Measurements from ENCODE around the gene CNN2. TPM values are rescaled to one million over a fixed set of nuclear protein-coding genes. Genes with fewer than 3 reads are reported as not detected.
A peak's percentile ranks its signal among the peaks of the same experiment; 100 is the strongest.

CNN2 gene
- total RNA-seq (2012; rRNA removed), result 63.9 and 119 TPM in 2 replicates

DNA sequence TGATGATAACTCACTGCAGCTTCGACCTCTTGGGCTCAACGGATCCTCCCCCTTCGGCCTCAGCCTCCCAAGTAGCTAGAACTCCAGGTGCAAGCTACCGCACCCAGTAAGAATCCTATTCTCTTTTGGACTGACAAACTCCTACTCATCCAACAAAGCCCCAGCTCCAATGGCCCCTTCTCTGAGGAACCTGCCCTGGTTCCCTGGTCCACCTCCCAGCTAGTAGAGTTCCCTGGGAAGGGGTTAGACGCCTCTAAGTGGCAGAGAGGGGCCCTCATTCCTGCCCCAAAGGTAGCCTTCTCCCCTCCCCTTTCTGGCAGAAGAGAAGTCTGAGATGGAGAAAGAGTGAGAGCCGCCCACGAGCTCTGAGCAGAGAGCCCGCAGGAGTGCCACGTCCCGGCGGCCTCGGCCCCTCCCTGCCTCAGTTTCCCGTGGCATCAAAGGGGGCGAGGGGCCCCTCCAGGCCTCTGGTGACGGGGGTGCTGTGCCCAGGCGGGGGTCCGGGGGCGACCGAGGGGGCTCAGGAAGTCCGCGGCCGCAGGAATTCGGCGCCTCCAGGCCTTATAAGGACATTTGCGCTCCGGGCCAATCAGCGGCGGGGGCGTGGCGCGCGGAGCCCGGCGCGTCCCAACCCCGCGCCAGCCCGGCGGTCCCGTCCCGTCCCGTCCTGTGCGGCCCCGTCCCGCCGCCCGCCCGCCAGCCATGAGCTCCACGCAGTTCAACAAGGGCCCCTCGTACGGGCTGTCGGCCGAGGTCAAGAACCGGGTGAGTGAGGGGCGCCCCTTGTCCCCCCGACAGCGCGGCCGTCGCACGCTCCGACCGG, at the start of gene CNN2:
TSS of gene CNN2 (plus strand) at position 649 of the 823 bp plus-strand sequence. CDS start at position 703, 54 bp downstream.
- H3K4me2 ChIP-seq (ENCODE audit: low read length), result peak within 1 kb of the TSS; percentile 98
- H3K4me3 ChIP-seq (ENCODE audit: low read length), result peak within 1 kb of the TSS; percentile 100
- peak within 1 kb of the TSS; percentile 95 for H3K9ac ChIP-seq (ENCODE audit: low read depth, low read length)
- H3K36me3 ChIP-seq (ENCODE audit: insufficient read depth, low read length), result peaks cover 13% of the 10 kb centered on the region
- peaks cover 15% of the 10 kb centered on the region for H3K4me1 ChIP-seq (ENCODE audit: control insufficient read depth, insufficient read depth, low read length)
- H3K27me3 ChIP-seq (ENCODE audit: control insufficient read depth, insufficient read depth, low read length), result no peaks in the 10 kb centered on the region
- H3K9me3 ChIP-seq (replicated peaks; ENCODE audit: low read length), result no peaks in the 10 kb centered on the region

DNA sequence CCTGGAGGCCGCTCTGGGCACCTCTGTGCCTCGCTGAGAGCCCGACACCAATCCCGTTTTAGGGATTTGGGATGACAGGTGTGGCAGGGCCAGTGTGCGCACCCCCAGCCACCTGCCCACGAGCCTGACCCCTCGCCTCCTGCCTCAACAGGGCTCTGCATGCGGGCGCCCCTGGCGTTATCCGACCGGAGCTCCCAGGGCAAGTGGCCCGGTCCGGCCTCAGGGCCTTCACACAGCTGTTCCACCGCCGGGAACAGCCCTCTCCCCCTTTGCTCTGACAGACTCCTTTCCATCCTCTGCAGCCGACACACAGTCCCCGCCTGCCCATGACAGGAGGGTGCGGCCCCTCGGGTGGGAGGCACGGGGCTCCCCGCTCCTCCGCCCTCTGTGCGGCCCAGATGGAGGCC, 49.3 kb upstream of the CNN2 start:
- no peak overlapping the region for H3K4me3 ChIP-seq (ENCODE audit: low read length)
- H3K4me2 ChIP-seq (ENCODE audit: low read length), result no peak overlapping the region
- H3K36me3 ChIP-seq (ENCODE audit: insufficient read depth, low read length), result peaks cover 3% of the 10 kb centered on the region
- no peaks in the 10 kb centered on the region for H3K27me3 ChIP-seq (ENCODE audit: control insufficient read depth, insufficient read depth, low read length)
- no peaks in the 10 kb centered on the region for H3K9me3 ChIP-seq (replicated peaks; ENCODE audit: low read length)
- H3K4me1 ChIP-seq (ENCODE audit: control insufficient read depth, insufficient read depth, low read length), result peaks cover 5% of the 10 kb centered on the region
- H3K9ac ChIP-seq (ENCODE audit: low read depth, low read length), result no peak overlapping the region

DNA sequence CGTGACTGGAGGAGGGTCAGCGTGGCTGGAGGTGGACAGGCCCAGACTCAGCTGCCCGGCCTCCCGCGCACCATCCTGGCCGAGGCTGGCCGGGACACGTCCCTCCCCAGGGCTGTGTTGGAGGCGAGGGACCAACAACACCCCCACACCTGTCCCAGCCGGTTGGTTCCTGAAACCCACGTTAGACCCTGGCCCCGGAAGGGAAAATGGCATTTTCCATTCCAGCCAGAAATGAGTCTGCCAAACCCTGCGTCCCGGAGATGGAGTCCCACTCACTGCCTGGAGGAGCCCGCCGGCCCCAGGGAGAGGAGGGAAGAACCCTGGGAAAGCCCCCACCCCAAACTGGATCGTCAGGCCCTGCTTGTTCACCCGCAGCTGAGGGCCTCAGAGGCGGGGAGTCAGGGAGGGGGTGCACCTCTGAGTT, 47.1 kb upstream of the CNN2 start:
- no peak overlapping the region for H3K4me3 ChIP-seq (ENCODE audit: low read length)
- no peaks in the 10 kb centered on the region for H3K27me3 ChIP-seq (ENCODE audit: control insufficient read depth, insufficient read depth, low read length)
- H3K9me3 ChIP-seq (replicated peaks; ENCODE audit: low read length), result no peaks in the 10 kb centered on the region
- H3K9ac ChIP-seq (ENCODE audit: low read depth, low read length), result no peak overlapping the region
- peaks cover 18% of the 10 kb centered on the region for H3K4me1 ChIP-seq (ENCODE audit: control insufficient read depth, insufficient read depth, low read length)
- H3K4me2 ChIP-seq (ENCODE audit: low read length), result no peak overlapping the region
- H3K36me3 ChIP-seq (ENCODE audit: insufficient read depth, low read length), result no peaks in the 10 kb centered on the region

DNA sequence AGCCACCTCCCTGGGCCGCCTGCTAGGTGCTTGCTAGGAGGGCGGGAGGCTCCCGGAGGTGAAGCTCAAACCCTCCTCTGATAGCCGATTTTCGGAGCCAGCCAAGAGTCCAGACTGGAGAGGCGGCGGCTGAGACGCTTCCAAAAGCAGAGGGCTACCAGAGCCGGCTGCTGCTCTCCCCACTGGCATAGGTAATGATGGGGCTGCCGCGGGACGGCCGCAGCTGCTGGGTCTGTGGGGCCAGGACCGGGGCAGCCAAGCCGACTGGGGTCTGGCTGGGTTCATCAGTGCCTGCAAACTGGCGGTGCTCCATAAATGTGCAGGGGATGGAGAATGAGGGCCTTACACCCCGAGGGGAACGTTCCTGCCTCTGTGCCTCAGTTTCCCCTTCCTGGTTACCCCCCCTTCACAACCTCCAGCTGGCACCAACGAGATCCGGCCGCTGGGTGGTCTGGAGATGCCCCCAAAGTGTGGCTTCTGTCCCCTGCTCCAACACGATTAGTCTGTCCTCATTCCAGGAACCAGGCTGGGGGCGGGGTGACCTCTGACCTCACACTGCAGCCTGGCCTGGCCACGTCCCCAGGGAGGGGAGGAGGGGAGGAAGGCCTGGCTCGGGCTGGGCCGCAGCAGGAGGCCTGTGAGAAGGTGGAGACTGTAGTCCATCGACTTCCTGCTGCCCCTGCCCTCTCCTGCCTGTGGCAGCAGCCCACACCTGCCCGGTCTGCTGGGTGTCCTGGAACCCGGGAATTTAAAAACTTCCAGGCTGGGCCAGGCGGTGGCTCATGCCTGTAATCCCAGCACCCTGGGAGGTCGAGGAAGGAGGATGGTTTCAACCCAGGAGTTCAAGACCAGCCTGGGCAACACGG, 46.0 kb upstream of the CNN2 start:
- Histone ChIP-seq H3K9me3 (replicated peaks; ENCODE audit: low read length) (no peaks in the 10 kb centered on the region), H3K9ac (ENCODE audit: low read depth, low read length) (no peak overlapping the region), H3K27me3 (ENCODE audit: control insufficient read depth, insufficient read depth, low read length) (no peaks in the 10 kb centered on the region), H3K4me2 (ENCODE audit: low read length) (no peak overlapping the region), H3K4me3 (ENCODE audit: low read length) (no peak overlapping the region), H3K36me3 (ENCODE audit: insufficient read depth, low read length) (no peaks in the 10 kb centered on the region), H3K4me1 (ENCODE audit: control insufficient read depth, insufficient read depth, low read length) (peaks cover 22% of the 10 kb centered on the region)

DNA sequence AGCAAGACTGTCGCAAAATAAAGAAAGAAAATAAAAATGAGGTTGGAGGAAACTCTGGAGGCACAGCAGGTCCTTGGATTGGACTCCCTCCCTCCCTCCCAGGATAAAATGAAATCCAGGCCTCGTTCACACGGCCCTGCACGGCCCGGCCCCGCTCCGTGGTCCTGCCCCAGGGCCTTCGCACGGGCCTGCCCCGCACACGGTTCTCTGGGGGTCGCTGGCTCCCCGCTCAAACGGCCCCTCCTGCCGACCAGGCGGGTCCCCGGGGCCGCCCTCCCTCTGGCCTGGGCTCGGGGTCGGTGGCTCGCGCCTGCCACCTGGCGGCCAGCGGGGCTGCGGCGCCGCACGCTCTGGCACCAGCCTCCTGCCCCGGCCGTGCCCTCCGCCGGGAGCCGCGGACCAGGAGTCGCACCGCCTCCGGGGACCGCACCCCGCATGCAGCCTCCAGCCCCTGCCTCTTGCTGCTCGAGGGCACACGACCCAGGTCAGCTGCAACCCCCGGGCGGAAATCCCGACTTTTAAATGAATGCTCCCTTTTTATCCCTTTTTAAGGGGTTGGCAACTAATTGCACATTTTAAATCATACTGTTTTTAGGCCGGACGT, 43.7 kb upstream of the CNN2 start:
- Histone ChIP-seq H3K36me3 (ENCODE audit: insufficient read depth, low read length) (peaks cover 14% of the 10 kb centered on the region), H3K9ac (ENCODE audit: low read depth, low read length) (peak overlapping the region; percentile 49), H3K27me3 (ENCODE audit: control insufficient read depth, insufficient read depth, low read length) (no peaks in the 10 kb centered on the region), H3K9me3 (replicated peaks; ENCODE audit: low read length) (no peaks in the 10 kb centered on the region), H3K4me2 (ENCODE audit: low read length) (peak overlapping the region; percentile 93), H3K4me3 (ENCODE audit: low read length) (peak overlapping the region; percentile 70), H3K4me1 (ENCODE audit: control insufficient read depth, insufficient read depth, low read length) (peaks cover 22% of the 10 kb centered on the region)

DNA sequence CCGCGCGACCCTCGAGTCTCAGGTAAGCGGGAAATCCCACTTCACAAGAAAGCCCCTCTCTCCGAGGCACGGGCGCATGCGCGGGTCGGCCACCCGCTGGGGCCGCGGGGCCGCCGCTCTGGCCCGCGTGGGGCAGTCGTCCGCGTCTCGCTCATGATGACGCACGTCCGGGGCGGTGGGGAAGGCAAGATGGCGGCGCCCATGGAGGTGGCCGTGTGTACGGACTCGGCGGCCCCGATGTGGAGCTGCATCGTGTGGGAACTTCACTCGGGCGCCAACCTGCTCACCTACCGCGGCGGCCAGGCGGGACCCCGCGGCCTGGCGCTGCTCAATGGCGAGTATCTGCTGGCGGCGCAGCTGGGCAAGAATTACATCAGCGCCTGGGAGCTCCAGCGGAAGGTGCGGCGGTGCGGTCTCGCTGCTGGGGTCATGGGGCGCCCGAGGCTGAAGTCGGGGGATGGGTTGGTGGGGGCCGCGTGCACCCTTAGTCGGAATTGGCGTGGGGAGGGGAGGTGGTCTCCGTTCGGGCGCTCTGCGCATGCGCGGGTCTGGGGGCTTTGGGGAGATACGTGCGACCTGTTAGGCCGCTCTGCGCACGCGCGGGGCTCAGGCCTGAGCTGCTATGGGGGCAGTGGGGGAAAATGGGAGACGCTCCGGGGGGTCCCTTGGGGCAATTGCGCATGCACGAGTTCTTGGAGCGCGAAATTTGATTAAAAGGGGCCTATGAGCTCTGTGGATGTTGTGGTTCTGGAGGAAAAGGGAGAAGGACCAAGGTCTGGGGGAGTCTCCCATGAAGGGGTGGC, 42.0 kb upstream of the CNN2 start, which contains the start of gene WDR18:
TSS of gene WDR18 (plus strand) at position 181 of the 803 bp plus-strand sequence. CDS start at position 190, 9 bp downstream.
- peaks cover 14% of the 10 kb centered on the region for H3K36me3 ChIP-seq (ENCODE audit: insufficient read depth, low read length)
- peaks cover 22% of the 10 kb centered on the region for H3K4me1 ChIP-seq (ENCODE audit: control insufficient read depth, insufficient read depth, low read length)
- H3K9me3 ChIP-seq (replicated peaks; ENCODE audit: low read length), result no peaks in the 10 kb centered on the region
- peak within 1 kb of the TSS; percentile 86 for H3K4me2 ChIP-seq (ENCODE audit: low read length)
- H3K4me3 ChIP-seq (ENCODE audit: low read length), result peak within 1 kb of the TSS; percentile 99
- no peaks in the 10 kb centered on the region for H3K27me3 ChIP-seq (ENCODE audit: control insufficient read depth, insufficient read depth, low read length)
- H3K9ac ChIP-seq (ENCODE audit: low read depth, low read length), result peak within 1 kb of the TSS; percentile 98

DNA sequence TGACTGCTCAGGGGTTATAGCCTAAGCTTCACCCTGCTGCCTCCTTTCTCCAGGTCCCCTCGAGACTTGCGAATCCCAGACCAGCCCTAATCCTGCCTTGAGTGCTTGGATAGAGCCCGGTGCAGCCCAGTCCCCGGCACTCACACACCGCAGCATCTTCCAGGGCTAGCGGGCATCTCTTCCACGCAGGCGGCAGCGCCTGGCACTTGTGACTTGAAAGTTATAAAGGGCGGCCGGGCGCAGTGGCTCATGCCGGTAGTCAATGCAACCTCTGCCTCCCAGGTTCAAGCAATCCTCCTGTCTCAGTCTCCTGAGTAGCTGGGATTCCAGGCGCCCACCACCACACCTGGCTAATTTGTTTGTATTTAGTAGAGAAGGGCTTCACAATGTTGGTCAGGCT, 40.3 kb upstream of the CNN2 start:
- Histone ChIP-seq H3K4me2 (ENCODE audit: low read length) (no peak overlapping the region), H3K9ac (ENCODE audit: low read depth, low read length) (no peak overlapping the region), H3K4me3 (ENCODE audit: low read length) (no peak overlapping the region), H3K27me3 (ENCODE audit: control insufficient read depth, insufficient read depth, low read length) (no peaks in the 10 kb centered on the region), H3K36me3 (ENCODE audit: insufficient read depth, low read length) (peaks cover 30% of the 10 kb centered on the region), H3K4me1 (ENCODE audit: control insufficient read depth, insufficient read depth, low read length) (peaks cover 17% of the 10 kb centered on the region), H3K9me3 (replicated peaks; ENCODE audit: low read length) (no peaks in the 10 kb centered on the region)

DNA sequence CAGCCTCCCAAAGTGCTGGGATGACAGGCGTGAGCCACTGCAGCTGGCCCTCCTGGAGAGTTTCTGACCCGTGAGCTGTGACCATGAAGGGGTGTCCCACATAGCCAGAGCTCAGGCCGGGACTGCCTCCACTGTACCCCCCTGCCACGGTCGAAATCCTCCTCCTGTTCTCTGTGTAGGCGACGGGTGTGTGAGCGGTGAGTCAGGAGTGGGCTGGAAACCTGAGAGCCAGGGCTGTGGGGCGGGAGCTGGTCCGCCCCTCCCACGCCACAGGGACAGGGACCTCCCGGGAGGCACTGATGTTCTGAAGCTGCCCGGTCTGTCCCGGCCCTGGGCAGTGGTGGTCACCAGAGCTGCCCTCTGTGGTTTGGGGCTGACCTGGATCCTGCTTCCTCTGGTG, 38.3 kb upstream of the CNN2 start:
- Histone ChIP-seq H3K9ac (ENCODE audit: low read depth, low read length) (no peak overlapping the region), H3K36me3 (ENCODE audit: insufficient read depth, low read length) (peaks cover 42% of the 10 kb centered on the region), H3K4me3 (ENCODE audit: low read length) (no peak overlapping the region), H3K4me1 (ENCODE audit: control insufficient read depth, insufficient read depth, low read length) (peaks cover 11% of the 10 kb centered on the region), H3K9me3 (replicated peaks; ENCODE audit: low read length) (no peaks in the 10 kb centered on the region), H3K4me2 (ENCODE audit: low read length) (peak overlapping the region; percentile 33), H3K27me3 (ENCODE audit: control insufficient read depth, insufficient read depth, low read length) (no peaks in the 10 kb centered on the region)

DNA sequence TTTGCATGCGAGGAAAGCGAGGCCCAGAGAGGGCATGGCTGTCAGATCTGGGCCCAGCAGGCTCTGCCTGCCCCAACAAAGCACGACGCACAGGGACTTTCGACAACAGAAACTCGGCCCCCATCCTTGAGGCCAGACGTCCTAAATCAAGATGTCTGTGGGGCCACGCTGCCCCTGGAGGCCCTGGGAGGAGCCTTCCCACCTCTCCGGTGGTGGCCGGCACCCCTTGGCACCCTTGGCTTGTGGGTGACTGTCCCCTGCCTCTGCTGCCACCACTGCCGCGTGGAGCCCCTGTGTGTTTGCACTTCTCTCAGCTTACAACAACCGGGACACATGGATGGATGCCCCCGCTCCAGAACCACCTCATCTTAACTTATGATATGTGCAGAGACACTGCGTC, 37.9 kb upstream of the CNN2 start:
- H3K9me3 ChIP-seq (replicated peaks; ENCODE audit: low read length), result no peaks in the 10 kb centered on the region
- H3K9ac ChIP-seq (ENCODE audit: low read depth, low read length), result no peak overlapping the region
- no peaks in the 10 kb centered on the region for H3K27me3 ChIP-seq (ENCODE audit: control insufficient read depth, insufficient read depth, low read length)
- peaks cover 46% of the 10 kb centered on the region for H3K36me3 ChIP-seq (ENCODE audit: insufficient read depth, low read length)
- no peak overlapping the region for H3K4me2 ChIP-seq (ENCODE audit: low read length)
- no peak overlapping the region for H3K4me3 ChIP-seq (ENCODE audit: low read length)
- H3K4me1 ChIP-seq (ENCODE audit: control insufficient read depth, insufficient read depth, low read length), result peaks cover 10% of the 10 kb centered on the region

DNA sequence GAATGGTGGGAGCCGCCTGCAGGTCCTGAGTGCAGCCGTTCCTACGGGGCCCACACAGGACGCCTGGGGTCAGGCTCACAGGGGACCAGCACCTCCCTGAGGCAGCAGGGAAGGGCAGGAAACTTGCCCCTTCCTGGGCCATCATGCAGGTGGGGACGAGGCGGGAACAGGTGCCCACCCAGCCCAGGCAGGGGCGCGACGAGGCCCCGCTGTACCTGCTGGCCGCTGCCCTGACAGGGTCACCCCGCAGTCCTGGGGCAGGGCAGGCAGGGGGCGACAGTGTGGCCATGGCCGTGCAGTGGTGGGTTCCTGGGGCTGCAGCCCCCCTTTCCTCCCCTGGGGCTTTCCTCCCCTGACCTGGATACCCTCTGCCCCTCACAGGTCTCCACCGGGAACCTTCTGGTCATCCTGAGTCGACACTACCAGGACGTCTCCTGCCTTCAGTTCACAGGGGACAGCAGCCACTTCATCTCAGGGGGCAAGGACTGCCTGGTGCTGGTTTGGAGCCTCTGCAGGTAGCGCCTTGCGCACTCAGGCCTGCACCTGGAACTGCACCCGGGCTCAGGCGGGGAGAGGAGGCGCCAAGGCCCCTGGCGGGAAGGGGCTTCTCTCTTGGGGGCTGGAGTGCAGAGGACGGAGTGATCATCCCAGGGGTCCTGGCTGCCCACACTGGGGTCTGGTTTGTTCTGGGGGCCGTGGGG, 36.9 kb upstream of the CNN2 start:
- Histone ChIP-seq H3K27me3 (ENCODE audit: control insufficient read depth, insufficient read depth, low read length) (no peaks in the 10 kb centered on the region), H3K9me3 (replicated peaks; ENCODE audit: low read length) (no peaks in the 10 kb centered on the region), H3K4me2 (ENCODE audit: low read length) (no peak overlapping the region), H3K4me3 (ENCODE audit: low read length) (no peak overlapping the region), H3K36me3 (ENCODE audit: insufficient read depth, low read length) (peaks cover 46% of the 10 kb centered on the region), H3K4me1 (ENCODE audit: control insufficient read depth, insufficient read depth, low read length) (peaks cover 4% of the 10 kb centered on the region), H3K9ac (ENCODE audit: low read depth, low read length) (no peak overlapping the region)
